Body of pancreas (tissue), 4 donors: ENCODE data around the gene LAMB3. TPM values are rescaled to one million over a fixed set of nuclear protein-coding genes. Genes with fewer than 3 reads are reported as not detected.

Source experiments
- ATAC-seq: fragments of 150-250 bp; one replicate; pipeline ENCODE4 v1.9.1; 2016
- DNase-seq, 4 donors: peaks; one replicate each; pipeline ENCODE4 v3.0.0-alpha.2; 2019
- H3K27ac ChIP-seq, 4 donors: fragments of 200-600 bp; sonication (generic); 1 replicate in 3 of 4; 2 replicates in 1 of 4; pipeline versions ENCODE4 v1.5.1 to v1.6.1; 2016 to 2019; ENCODE audit warnings: mild to moderate bottlenecking in 1 of 4, mixed read lengths in 1 of 4, moderate library complexity in 1 of 4
- H3K27me3 ChIP-seq, 2 donors: fragments of 200-600 bp; sonication (generic); one replicate each; pipeline ENCODE4 v1.6.0; 2016; ENCODE audit warnings: mild to moderate bottlenecking in 1 of 2
- H3K36me3 ChIP-seq, 2 donors: fragments of 200-600 bp; sonication (generic); replicated peaks in 1 of 2; 2 replicates each; pipeline ENCODE4 v1.5.1; 2016; ENCODE audit warnings: low read depth in 2 of 2; ENCODE audit not compliant: insufficient read depth in 1 of 2
- H3K4me1 ChIP-seq: fragments of 200-600 bp; sonication (generic); one replicate; pipeline ENCODE4 v1.6.0; 2016
- H3K4me3 ChIP-seq, 2 donors: fragments of 200-600 bp; sonication (generic); 1 replicate in 1 of 2; 2 replicates in 1 of 2; pipeline ENCODE4 v1.5.1; 2016 to 2019
- H3K9me3 ChIP-seq, 3 donors: fragments of 200-600 bp; sonication (generic); 1 replicate in 2 of 3; 2 replicates in 1 of 3; pipeline ENCODE4 v1.5.1; 2016
- POLR2A ChIP-seq, 3 donors: fragments of 450-650 bp; IDR thresholded peaks; one replicate each; pipeline ENCODE4 v1.6.1; 2016; ENCODE audit warnings: antibody characterized with exemption in 3 of 3, mild to moderate bottlenecking in 2 of 3
- WGBS, 2 donors: methylation state at CpG; one replicate each; pipeline ENCODE4 v1.1.5; 2017; 5-methylcytosine and 5-hydroxymethylcytosine counted together
- intact Hi-C: fragments of 100-400 bp; cut with DNase I; formaldehyde crosslinking; loops from one replicate; pipeline ENCODE4 v1.15.1; 2023
- total RNA-seq, 2 donors: library from RNA; depleted of rRNA; stranded (reverse); fragments of >200 nt; gene quantifications; one replicate each; pipeline ENCODE4 v1.1.0, GENCODE V29; 2016
- TF ChIP-seq, protein P1 (sequence below), 7 experiments: fragments of 450-650 bp in 4 of 7; fragments of 200-600 bp in 3 of 7; sonication (generic) in 3 of 7; IDR thresholded peaks; one replicate each; pipeline ENCODE4 v1.5.1; 2016 to 2019; ENCODE audit warnings: antibody characterized with exemption in 7 of 7

LAMB3 gene
- total RNA-seq, 2 donors from 2014 or later: 5.3 to 7.3 TPM

DNA sequence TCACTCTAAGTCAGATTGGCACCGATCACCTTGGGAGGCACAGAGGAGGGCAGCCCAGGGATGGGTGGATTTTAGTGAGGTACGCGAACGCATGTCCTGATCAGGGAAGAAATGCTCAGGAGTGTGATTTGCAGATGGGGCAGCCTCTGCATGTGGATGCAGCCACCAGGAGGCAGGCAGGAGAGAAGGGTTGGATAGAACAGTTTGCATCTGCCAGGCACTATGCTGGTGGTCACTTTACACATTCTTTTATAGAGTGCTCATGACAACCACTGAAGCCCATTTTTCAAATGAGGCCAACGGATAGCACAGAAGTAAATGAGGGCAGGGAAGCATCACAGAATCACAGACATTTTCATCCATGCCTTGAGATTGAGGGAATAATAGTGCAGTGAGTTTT is 5.7 kb downstream of the LAMB3 start:
- intact Hi-C loops: no loop called here
- H3K4me1 ChIP-seq: peaks cover 87% of the 10 kb centered on the region
- no peak overlapping the region for H3K4me3 ChIP-seq
- DNase-seq: no peak
- TF ChIP-seq, protein P1, sequence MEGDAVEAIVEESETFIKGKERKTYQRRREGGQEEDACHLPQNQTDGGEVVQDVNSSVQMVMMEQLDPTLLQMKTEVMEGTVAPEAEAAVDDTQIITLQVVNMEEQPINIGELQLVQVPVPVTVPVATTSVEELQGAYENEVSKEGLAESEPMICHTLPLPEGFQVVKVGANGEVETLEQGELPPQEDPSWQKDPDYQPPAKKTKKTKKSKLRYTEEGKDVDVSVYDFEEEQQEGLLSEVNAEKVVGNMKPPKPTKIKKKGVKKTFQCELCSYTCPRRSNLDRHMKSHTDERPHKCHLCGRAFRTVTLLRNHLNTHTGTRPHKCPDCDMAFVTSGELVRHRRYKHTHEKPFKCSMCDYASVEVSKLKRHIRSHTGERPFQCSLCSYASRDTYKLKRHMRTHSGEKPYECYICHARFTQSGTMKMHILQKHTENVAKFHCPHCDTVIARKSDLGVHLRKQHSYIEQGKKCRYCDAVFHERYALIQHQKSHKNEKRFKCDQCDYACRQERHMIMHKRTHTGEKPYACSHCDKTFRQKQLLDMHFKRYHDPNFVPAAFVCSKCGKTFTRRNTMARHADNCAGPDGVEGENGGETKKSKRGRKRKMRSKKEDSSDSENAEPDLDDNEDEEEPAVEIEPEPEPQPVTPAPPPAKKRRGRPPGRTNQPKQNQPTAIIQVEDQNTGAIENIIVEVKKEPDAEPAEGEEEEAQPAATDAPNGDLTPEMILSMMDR (IDR thresholded peaks at IDR 0.05): peak in 1 of 7 experiments; percentile 10
- TF ChIP-seq POLR2A (IDR thresholded peaks at IDR 0.05): no peak
- no peaks in the 10 kb centered on the region for H3K27me3 ChIP-seq
- H3K36me3 ChIP-seq: no peaks in the 10 kb centered on the region
- ATAC-seq: no peak
- H3K27ac ChIP-seq: no peak overlapping the region
- 85 to 89% methylated on average over 5 of the region's 5 CpGs for WGBS, 2 donors
- H3K9me3 ChIP-seq: no peaks in the 10 kb centered on the region

DNA sequence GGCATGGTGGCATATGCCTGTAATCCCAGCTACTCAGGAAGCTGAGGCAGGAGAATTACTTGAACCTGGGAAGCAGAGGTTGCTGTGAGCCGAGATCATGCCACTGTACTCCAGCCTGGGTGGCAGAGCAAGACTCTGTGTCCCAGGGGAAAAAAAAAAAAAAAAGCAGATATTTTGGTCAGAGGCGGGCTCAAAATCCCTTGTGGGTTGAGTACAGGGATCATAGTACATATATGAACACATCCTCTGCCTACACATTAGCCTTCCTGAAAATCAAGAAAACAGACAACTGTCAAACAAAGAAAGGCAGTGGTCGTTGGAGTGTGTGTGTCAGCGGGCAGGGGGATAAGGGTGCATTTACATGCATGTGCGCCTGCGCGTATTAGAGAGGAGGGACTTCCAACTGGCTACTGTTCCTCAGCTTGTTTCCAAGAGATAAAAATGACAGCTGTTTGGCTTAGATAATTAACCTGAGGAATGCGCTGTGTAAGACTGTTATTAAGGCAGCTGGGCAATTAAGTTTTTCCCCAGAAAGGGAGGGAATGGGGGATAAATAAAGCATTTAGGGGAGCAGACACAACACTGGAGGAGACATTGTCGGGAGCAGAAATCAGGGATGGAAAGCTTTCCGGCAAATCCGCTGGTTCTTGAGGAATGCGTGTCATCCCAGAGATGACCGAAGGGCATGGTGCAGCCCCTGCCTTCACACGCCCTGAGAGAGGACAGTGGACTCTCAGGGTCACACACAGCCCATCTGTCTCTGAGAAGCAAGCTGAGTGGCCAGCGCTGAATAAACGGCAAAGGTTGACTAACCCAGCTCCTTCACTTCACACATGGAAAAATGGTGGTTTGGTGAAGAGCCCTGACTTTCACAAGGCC is 6.4 kb downstream of the LAMB3 start:
- TF ChIP-seq, protein P1 (IDR thresholded peaks at IDR 0.05): no peak
- TF ChIP-seq POLR2A (IDR thresholded peaks at IDR 0.05): no peak
- Histone ChIP-seq H3K4me3 (no peak overlapping the region), H3K27me3 (no peaks in the 10 kb centered on the region), H3K4me1 (peaks cover 85% of the 10 kb centered on the region), H3K9me3 (no peaks in the 10 kb centered on the region), H3K27ac (no peak overlapping the region), H3K36me3 (no peaks in the 10 kb centered on the region)
- WGBS, 2 donors: 42 to 44% methylated on average over 16 of the region's 16 CpGs
- intact Hi-C loops: no loop called here
- ATAC-seq (no peak), DNase-seq (peak in 2 of 4 donors; percentile 34 to 54)

DNA sequence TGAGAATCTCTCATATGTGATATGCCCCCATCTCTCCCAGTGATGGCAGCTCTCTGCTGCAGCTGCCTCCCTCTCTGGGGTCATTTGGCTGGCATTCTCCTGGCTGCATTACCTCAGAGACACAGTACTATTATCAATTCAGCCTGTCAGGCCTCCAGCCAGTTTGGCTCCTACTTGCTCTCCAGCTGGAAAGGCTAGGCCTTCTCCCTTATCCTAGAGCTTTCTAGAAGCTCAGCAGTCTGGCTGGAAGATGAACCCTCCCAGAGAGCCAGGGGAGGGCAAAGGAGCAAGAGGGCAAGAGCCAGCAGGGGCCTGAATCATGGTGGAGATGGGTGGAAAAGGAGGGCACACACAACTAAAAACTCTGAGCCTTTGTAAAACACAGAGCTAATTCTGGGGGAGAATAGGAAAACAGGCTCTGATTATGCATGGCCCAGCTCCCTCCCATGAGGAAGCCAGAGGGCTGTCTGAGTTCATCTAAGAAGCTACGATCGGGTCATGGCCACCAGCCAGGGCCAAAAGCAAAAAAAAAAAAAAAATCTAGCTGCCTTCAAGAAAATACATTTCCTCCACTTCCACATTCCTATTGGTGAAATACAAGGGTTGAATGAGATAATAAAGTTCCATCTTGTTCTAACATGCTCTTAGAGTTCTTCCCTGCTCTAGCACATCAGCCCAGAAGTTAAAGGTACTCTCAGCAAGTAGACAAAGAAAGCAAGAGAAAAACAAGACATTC is 8.8 kb downstream of the LAMB3 start:
- Histone ChIP-seq H3K27me3 (no peaks in the 10 kb centered on the region), H3K9me3 (no peaks in the 10 kb centered on the region), H3K4me1 (peaks cover 68% of the 10 kb centered on the region), H3K36me3 (no peaks in the 10 kb centered on the region), H3K4me3 (no peak overlapping the region), H3K27ac (peak overlapping the region in 3 of 4 donors; percentile 65 to 78 (median 75))
- no peak for TF ChIP-seq POLR2A (IDR thresholded peaks at IDR 0.05)
- TF ChIP-seq, protein P1 (IDR thresholded peaks at IDR 0.05): no peak
- ATAC-seq (peak; percentile 63), DNase-seq (peak; percentile 48 to 80 (median 64))
- intact Hi-C loops: no loop called here
- WGBS, 2 donors: 0 to 8% methylated on average over 2 of the region's 2 CpGs

DNA sequence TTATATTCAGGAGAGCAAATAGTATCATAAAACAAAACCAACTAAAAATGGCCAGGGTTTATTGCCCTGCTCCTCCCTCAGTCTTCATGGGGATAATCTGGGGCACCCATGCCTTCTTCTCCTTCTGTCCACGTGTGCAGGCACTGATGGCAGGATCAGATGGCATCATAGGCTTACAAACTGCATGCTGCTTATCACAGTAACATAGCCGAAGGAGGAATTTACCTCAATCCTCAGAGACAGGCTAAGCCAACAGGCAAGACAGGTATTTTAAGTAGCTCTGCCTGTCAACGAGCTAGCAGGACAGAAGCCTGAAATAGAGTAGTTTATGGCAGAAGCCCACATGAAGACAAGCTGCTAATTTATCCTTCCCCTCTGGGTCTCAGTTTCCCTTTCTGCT is 9.4 kb downstream of the LAMB3 start:
- H3K9me3 ChIP-seq: no peaks in the 10 kb centered on the region
- H3K27ac ChIP-seq: peak overlapping the region in 3 of 4 donors; percentile 65 to 78 (median 75)
- H3K4me1 ChIP-seq: peaks cover 61% of the 10 kb centered on the region
- ATAC-seq (no peak), DNase-seq (no peak)
- H3K27me3 ChIP-seq: no peaks in the 10 kb centered on the region
- TF ChIP-seq POLR2A (IDR thresholded peaks at IDR 0.05): no peak
- TF ChIP-seq, protein P1 (IDR thresholded peaks at IDR 0.05): no peak
- intact Hi-C loops: no loop called here
- 15 to 19% methylated on average over 3 of the region's 3 CpGs for WGBS, 2 donors
- no peak overlapping the region for H3K4me3 ChIP-seq
- H3K36me3 ChIP-seq: no peaks in the 10 kb centered on the region
